Stimulated activated CD8-positive, alpha-beta memory T cell treated with anti-CD3 and anti-CD28 coated beads, Interleukin-7, amount 100 ng/mL, for 48 hours (primary cell): ENCODE data around the gene MED22.
"Not testable (repeated sequence)": the region's sequence is repeated elsewhere in the genome, so short reads cannot be mapped to it uniquely, and the experiment has no call there.

Experiments
- DNase-seq, 2 donors: peaks; one replicate each; pipeline ENCODE4 v3.0.0-alpha.2; 2020; ENCODE audit warnings: low read depth in 1 of 2; ENCODE audit errors: extremely low read depth in 1 of 2

MED22 gene

DNA sequence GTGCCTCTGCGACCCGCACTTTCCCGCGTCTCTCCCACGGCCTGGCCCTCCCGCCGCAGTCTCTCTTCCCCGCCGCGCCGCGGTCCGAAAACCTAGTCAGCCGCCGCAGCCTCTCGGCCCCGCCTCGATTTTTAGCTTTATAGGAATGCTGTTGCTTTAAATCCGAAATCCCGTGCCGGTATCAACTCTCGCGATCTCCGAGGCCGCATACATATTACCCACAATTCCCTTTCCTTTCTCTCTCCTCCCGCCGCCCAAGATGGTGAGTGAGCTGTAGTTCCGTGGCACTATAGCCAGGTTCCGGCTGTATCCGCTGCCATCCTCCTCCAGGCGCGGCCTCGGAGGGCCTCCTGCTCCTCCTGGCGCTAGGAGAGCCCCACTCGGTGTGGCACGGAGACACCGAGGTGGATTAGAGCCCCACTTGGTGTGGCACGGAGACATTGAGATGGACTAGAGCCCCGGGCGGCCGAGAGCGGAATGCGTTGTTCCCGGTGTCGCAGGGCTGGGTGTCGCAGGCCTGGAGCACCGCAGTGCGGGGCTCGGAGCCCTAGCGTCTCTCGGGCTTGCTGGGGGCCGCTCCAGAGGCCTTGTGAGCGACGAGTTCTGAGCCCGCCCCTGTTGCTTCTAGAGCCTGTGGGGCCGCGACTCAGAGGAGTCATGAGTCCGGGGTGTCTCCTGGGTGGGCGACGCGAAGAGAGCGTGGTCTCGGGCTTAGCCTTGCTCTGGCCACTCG, at the start of gene MED22, which contains the start of gene RPL7A:
Gene MED22, minus strand, starts transcription at position 147 of the 733 bp plus-strand sequence. CDS start 1,469 bp downstream, outside the sequence.
Gene RPL7A, plus strand, starts transcription at position 234 of the 733 bp plus-strand sequence. Its CDS starts 26 bp downstream, at position 260.
- DNase-seq, result peak; percentile 73 to 92

DNA sequence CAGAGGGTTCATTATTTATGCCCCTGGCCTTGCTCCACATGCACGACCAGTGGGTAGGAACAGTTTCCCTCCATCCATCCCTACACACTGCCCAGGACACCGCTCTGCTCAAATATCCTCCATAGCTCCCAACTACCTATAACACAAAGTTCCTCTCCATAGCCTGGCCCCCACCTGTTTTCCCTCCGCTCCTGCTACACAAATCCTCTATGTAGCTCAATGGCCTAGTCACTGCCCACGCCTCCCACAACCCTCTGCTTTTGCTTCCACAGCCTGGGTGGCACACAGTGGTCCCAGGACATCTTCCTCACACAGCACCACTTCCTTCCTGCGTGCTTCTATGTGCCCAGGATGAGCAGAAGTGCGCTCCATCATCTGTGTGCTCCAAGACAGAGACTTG, 49.4 kb upstream of the MED22 start:
- DNase-seq, result no peak

DNA sequence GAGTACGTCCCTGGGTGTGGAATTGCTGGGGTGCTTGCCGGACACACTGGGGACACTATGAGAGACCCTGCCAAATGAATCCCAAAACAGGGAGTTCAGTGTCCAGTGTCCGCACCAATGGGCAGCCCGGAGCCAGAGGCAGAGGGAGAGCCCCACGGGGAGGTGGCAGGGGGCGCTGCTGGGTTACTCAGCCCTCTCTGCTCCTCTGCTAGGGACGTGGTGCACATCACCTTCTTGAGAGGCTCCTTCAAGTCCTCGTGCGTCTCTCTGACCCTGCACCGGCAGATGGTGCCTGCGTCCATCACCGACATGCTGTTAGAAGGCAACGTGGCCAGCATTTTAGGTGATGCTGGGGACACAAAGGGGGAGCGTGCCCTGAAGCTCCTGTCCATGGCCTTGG, 49.0 kb upstream of the MED22 start:
- no peak for DNase-seq

DNA sequence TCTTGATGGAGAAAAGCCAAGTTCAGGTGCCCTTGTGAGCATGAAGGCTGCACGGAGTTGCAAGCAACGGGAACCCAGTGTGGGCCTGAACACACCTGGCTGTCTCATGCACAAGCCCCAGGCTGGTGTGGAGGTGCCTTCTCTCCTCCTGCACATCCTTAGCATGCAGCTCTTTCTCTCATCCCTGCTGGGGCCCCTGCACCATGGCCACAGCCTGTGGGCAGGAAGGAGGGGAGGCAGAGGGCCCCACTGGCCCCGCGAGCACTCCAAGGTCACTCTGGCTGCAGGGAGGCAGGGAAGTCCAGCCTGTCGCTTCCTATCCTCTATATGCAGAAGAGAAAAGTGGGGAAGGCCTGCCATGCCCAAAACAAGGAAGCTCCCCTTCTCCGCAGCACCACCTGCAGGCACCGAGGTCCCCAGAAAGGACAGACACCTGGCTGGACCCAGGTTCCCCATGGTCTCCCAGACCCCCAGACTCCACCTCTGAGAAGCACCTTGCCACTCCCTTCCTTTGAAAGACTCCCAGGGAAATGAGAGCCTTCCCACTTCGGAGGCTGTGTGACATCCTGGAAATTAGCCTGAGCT, 46.8 kb upstream of the MED22 start:
- DNase-seq, result no peak

DNA sequence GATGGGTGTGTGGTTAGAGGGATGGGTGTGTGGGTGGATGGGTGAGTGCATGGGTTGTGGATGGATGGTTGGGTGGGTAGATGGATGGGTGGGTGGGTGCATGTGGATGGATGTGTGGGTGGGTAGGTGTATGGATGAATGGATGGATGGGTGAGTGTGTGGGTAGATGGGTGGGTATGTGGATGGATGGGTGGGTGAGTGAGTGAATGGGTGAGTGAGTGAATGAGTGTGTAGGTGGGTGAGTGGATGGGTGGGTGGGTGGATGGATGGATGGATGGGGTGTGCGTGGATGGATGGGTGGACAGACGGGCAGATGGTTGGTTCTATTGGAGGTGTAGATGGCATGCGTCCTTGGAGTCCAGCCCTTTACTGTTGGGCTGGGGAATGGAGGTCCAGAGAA, 45.5 kb upstream of the MED22 start:
- no peak for DNase-seq

DNA sequence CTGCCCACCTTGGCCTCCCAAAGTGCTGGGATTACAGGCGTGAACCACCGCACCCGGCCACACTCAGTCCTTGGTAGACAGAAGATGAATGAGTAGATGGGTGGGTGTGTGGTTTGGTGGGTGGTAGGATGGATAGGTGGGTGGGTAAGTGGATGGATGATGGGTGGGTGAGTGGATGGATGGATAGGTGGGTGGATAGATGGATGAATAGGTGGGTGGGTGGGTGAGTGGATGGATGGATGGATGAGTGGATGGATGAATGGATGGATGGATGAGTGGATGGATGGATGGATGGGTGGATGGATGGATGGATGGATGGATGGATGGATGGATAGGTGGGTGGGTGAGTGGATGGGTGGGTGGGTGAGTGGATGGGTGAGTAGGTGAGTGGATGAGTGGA, 44.4 kb upstream of the MED22 start:
- not testable (repeated sequence) for DNase-seq

DNA sequence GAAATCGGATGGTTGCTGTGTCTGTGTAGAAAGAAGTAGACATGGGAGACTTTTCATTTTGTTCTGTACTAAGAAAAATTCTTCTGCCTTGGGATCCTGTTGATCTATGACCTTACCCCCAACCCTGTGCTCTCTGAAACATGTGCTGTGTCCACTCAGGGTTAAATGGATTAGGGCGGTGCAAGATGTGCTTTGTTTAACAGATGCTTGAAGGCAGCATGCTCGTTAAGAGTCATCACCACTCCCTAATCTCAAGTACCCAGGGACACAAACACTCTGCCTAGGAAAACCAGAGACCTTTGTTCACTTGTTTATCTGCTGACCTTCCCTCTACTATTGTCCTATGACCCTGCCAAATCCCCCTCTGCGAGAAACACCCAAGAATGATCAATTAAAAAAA, 43.5 kb upstream of the MED22 start:
- DNase-seq, result not testable (repeated sequence)

DNA sequence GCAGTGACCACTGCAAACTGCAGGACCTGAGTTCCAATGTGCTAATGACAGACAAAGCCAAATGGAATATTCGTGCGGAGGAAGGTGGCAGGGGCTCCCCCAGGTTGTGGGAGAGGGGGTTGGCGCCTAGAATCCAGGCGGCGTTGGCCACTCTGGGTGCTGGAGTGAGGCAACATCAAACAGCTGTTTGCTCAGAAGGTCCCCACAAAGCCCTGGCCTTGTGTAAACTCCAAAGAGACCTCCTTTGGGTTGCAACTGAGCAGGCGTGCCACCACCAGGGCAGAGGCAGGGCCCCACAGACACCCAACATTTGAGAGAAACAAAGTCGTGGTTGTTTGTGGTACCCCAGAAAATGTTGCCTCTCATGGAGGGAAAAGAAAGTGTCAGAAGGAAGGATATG, 42.8 kb upstream of the MED22 start:
- no peak for DNase-seq

DNA sequence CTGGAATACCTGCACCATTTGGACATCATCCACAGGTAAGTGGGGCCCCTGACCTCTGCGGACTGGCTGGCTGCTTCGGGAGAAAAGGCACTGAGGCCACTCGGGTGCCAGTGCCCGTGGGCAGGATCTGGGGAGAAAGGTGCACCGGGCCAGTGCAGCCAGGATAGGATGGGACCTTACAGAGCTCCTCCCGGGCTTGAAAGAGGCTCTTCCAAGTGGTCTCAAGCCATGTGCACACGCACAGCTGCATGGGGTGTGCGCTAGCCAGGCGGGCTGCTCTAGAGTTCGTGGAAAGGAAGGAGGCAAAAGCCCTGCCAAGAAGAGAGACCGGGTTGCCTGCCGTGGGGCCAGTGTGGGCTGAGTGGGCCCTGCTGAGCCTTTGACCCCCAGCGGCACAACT, 41.6 kb upstream of the MED22 start:
- no peak for DNase-seq

DNA sequence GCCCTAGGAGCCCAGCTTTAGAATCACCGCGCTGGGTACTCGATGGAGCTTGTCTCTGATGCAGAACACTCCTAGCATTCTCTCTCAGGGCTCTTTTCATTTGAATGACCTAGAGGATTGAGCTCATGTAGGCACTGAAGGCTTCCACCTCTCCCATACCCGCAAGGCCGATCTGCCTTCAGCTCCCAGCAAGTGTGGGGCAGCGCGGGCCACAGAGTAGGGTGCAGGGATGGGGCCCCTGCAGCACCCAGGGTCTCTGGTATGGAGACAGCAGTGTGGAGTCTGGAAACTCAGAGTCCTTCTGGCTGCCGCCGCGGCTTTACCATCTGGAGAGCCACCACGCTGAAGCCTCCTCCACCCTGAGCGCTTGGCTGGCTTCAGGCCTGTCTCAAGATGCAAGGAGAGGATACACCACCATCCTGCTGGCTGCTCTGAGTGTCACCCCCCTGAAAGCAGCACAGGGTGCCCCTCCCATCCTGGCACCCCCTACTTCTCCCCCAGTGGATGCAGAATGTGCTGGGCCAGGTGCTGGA, 41.2 kb upstream of the MED22 start:
- DNase-seq, result no peak

DNA sequence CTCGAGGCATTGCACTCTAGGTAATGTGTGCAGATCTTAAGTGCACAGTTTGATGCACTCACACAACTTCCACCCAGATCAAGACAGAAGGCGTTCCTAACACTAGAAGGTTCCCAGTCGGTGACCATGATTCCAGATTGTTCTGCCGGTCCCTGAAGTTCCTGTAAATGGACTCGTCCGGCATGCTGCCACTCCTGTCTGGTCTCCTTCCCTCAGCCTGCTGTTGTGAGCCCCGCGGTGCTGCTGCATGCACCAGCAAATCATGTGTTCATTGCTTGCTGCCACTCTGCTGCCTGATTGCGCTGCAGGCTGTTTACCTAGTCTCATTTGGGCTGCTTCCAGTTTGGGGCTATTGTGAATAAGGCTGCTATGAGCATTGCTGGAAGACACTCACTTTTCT, 39.7 kb upstream of the MED22 start:
- no peak for DNase-seq

DNA sequence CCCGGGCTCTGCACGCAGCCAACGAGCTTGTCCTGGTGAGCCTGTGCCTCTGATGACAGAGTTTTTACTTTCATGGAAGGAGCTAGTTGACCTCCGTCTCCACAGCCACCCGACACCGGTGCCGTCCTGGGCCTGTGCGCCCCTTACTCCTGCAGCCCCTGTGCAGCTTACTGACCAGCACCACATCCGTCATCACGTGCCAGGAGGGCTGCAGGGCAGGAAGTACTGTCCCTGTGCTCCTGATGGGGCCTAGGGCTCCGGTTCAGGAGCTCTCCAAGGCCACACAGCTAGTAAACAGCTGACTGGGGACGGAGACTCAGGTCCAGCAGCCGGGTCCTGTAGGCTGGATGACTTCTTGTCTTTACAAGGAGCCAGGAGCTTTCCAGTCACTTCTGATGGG, 38.4 kb upstream of the MED22 start:
- no peak for DNase-seq

DNA sequence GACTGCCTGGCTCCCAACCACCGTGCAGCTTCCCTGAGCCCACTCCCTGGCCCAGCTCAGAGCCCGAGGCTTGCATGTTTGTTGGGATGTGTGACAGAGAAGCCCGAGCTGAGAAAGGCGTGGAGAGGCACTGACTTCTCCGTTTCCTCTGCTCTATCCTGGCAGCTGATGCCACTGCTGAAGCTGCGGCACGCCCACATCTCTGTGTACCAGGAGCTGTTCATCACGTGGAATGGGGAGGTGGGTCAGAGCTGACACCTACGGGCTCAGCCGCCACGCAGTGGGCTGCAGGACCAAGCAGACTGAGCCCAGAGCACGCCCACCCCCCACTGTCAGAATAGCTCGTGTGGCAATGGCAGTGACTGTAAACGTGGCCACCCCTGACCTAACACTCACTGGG, 37.5 kb upstream of the MED22 start:
- no peak for DNase-seq

DNA sequence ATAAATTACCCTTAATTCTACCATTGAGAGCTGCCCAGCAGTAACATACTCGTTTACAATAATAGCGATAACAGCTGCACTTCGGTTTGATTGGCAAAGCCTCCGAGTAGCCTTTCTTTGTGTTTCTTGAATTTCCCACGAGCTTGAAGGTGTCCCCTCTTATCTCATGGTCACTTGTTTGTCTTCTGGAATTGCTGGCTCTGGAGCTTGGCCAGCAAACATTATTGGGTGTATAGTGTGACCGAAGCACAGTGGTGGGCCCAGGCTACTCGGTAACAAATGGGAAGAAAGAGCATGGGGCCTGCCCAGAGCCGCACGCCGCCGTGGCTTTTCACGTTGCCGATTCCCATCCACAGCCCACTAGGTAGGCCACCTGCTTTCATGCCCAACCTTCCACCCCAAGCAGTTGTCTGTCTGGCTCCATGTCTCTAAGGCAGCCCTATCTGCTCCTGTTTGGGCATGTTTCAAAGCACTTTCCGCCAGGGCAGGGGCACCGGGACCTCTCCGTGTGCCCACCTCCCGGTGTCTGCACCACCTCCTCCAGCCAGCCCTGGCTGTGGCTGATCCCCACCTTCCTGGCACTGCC, 36.9 kb upstream of the MED22 start:
- DNase-seq, result no peak

DNA sequence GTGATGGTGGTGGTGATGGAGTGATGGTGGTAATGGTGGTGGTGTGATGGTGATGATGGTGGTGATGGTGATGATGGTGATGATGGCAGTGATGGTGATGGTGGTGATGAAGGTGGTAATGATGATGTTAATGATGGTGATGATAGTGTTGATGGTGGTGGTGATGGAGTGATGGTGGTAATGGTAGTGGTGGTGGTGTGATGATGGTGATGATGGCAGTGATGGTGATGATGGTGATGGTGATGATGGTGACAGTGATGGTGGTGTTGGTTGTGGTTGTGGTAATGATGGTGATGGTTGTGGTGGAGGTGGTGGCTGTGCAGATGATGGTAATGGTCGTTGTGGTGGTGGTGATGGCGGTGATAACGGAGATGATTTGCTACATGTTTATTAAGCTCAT, 35.5 kb upstream of the MED22 start:
- DNase-seq, result no peak

DNA sequence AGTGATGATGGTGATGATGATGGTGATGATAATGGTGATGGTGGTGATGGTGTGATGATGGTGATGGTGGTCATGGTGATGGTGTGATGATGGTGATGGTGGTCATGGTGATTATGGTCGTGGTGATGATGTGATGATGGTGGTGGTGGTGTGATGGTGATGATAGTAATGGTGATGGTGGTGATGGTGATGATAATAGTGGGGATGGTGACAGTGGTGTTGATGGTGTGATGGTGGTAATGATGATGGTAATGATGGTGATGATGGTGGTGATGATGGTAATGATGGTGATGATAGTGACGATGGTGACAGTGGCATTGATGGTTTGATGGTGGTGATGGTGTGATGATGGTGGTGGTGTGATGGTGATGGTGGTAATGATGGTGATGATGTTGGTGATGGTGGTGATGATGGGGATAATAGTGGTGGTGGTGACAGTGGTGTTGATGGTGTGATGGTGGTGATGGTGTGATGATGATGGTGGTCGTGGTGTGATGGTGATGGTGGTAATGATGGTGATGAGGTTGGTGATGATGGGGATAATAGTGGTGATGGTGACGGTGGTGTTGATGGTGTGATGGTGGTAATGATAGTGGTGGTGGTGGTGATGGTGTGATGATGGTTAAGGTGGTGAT, 34.7 kb upstream of the MED22 start:
- no peak for DNase-seq

DNA sequence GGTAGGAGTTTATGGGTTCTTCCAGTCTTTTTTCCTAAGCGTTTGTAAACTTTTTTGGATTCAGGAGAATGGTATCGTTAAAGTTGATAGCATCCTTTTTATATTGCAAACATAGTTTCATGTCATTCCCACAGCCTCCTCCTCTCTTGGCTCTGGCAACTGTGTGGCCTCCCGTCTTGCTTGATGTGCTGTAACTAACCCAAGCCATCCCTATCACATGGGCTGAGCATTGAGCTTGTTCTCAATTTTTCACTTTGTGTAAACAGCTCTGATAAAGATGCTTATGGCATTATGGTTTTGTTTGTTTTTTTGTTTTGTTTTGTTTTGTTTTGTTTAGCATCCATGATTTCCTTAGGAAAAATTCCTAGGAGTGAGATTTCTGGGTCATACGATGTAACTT, 32.8 kb upstream of the MED22 start:
- DNase-seq, result no peak

DNA sequence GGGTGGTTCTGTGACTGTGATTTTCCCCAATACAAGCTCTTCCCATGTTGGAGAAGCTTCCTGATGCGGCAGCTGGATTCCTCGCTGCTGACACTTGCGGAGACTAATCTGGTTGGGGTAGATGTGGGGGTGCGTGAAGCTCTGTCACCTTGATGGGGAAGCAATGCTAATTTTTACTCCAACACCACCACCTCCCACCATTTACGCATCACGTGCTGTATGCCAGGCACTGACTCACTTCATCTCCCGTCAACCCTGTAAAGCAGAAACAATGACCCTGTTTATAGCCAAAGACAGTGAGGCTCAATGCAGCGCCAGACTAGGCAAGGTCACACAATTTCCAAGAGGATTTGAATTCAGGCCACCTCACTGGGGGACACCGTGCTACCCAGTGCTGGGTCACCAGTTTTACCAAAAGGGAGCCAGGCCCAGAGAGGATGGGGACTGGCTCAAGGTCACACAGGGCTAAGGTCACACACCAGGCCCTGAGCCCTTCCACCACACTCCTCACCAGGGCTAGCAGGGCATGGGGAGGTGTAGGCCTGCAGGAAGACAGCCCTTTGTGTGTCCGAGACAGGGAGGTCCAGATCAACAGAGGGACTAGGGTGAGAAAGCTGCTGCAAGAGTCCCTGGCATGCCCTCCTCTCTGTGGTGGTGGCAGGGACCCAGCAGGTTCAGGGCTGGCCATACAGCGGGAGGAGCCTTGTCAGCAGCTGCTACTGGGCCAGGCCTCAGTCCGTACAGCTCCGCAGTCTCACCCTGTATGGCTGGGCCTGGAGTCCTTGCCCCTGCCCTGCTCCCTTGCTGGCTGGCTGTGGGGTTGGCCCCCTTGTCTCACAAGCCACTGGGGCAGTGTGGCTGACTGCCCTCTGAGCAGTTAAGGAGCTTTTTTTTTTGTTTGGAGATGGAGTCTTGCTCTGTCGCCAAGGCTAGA, 31.5 kb upstream of the MED22 start:
- no peak for DNase-seq

DNA sequence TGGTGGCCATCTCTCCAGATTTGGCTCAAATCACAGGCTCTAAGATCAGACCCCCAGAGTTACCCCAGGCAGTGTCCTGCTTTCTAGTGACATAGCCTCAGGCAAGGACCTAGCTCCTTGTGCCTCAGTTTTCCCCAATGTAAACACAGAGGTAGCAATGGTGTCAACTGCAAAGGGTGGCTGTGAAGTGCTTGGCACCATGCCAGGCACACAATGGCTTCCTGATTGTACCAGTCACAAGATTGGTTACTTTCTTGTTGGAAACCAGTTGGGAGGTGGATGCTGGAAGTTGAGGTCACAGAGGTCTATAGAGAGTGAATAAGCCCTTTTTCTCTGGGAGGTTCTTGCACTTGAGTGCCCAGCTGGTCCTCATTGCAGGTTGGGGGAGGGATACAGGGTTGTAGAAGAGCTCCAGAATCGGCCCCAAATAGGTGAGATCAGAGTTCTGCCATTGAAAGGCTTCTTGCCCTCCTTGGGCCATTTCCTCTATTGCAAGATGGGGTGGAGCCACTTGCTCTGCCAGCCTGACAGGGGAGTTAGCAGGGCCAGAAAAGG, 30.6 kb upstream of the MED22 start:
- DNase-seq, result no peak

DNA sequence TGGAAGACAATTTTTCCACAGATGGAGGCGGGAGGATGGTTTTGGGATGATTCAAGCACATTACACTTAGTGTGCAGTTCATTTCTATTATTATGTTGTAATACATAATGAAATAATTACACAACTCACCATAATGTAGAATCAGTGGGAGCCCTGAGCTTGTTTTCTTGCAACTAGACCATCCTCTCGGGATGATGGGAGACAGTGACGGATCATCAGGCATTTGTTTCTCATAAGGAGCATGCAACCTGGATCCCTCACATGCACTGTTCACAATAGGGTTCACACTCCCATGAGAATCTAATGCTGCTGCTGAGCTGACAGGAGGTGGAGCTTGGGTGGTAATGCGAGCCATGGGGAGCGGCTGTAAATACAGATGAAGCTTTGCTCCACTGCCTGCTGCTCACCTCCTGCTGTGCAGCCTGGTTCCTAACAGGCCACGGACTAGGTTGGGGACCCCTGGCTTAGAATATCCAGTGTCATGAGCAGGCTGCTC, 29.8 kb upstream of the MED22 start:
- DNase-seq, result no peak
